ENCODE results near the gene MMP15.
"Not testable (repeated sequence)": the region's sequence is repeated elsewhere in the genome, so short reads cannot be mapped to it uniquely, and the experiment has no call there.

MMP15 gene

GRCh38 chr16:58025351-58026138, at the start of gene MMP15:
TSS of gene MMP15 (plus strand) at chr16:58025754. CDS start at chr16:58026351, 597 bp downstream.
- peak; percentile 43 to 66 for DNase-seq

DNA sequence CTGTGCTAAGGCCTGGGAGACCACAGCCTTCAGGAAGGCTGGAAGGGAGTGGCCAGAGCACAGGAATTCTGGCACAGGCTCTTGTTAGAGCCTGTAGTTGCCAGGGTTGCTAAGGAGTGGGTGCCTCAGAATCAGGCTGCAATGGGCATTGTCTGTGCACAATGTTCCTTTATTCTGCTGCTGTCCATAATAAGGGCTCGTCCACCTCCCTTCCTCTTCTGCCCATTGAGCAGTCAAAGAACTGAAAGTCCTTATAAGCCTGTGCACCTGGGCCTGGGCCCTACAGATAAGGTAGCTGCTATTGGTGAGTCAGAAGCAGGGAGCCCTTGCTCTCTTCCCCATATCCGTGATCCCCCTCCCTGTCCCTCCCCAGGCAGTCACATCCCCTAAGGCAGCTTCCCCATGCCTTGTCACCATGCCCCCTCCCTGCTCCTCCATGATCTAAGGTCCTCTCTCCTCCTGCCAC, 49.2 kb upstream of the MMP15 start:
- no peak for DNase-seq

- no peak for DNase-seq
Measured at GRCh38 chr16:57977418-57978069, 48.0 kb upstream of the MMP15 start.

DNA sequence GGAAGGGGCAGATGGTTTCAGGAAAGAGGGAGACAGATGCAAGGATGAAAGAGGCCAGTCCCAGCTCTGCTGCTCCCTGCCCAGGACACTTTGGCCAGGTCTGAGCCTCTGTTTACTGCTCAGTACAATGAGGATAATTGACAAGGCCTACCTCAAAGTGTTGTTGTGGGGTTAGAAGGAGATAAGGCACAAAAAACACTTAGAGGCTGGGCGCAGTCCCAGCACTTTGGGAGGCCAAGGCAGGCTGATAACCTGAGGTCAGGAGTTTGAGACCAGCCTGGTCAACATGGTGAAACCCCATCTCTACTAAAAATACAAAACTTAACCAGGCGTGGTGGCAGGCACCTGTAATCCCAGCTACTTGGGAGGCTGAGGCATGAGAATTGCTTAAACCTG, 47.5 kb upstream of the MMP15 start:
- not testable (repeated sequence) for DNase-seq

DNA sequence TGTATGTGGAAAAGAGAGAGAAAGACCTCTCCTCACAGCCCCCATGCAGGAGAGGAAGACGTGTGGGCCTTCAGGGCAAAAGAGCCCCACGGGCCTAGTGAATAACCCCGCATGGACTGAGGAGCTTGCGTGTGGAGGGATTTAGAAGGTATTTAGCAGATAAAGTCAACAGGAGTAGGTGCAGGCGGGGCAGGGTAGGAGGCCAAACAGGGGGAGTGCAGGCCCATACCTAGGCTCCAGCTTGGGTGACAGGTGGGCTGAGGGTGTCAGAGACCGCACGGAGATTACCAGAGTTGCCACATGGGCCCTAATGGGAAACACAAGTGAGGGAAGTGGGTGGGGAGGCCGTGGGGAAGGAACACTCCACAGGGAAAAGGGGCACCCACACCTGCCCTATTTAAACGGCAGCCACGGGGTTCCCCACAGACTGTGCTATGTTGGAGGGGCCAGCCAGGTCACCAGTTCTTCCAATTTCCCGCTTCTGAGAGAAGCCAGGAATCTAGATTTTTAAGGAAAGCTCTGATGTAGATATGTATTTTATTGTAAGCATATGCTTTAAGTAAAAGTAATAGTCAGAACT, 46.5 kb upstream of the MMP15 start:
- DNase-seq: no peak

- no peak for DNase-seq
Measured at GRCh38 chr16:57981636-57982035, 43.9 kb upstream of the MMP15 start.

DNA sequence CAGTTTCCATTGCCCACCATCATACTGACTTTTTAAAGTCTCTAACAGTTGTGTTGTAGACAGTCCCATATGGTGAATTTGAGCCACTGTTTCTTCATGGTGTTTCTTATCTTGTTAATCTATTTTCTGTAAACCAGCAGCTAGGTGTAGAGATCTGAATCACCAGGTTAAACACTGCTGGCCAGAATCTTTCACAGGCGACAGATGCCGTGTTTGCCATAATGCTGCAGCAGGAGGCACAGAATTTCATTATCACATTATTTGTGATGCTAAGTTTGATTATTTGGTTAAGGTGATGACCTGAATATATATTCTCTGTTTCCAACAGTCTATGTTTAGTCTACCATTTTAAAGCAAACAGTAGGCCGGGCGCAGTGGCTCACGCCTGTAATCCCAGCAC, 43.2 kb upstream of the MMP15 start:
- no peak for DNase-seq

DNA sequence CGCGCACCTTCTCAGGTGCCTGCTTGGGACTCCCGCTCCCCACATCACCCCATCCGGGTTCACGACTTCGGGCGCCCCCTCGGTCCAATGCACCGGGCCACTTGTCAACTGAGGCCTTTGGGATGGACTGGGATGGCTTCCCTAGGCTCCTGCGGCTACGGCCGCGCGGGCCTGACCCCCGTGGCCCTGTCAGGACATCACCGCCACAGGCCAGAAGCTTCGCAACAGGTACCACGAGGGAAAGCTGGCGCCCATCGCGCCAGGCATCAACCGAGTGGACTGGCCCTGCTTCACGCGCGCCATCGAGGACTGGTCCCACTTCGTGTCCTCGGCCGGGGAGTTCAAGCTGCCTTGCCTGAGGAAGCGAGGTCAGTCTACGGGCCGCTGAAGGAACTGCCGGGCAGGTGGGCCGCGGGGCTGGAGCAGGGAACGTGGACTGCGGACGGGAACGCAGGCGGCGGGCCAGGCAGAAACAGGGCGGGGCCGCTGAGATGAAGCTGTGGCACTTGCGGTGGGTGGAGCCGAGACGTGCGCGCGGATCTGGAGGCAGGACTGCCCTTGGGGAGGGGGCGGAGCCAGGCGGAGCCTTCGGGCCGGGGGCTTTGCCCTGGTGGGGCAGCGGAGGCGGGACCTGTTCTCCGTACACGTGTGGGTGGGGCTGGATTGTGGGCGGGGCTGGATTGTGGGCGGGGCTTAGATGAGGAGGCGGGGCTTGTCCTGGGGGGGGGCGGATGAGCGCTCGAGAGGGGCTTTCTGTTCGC, 40.9 kb upstream of the MMP15 start:
- peak; percentile 94 to 95 for DNase-seq

DNA sequence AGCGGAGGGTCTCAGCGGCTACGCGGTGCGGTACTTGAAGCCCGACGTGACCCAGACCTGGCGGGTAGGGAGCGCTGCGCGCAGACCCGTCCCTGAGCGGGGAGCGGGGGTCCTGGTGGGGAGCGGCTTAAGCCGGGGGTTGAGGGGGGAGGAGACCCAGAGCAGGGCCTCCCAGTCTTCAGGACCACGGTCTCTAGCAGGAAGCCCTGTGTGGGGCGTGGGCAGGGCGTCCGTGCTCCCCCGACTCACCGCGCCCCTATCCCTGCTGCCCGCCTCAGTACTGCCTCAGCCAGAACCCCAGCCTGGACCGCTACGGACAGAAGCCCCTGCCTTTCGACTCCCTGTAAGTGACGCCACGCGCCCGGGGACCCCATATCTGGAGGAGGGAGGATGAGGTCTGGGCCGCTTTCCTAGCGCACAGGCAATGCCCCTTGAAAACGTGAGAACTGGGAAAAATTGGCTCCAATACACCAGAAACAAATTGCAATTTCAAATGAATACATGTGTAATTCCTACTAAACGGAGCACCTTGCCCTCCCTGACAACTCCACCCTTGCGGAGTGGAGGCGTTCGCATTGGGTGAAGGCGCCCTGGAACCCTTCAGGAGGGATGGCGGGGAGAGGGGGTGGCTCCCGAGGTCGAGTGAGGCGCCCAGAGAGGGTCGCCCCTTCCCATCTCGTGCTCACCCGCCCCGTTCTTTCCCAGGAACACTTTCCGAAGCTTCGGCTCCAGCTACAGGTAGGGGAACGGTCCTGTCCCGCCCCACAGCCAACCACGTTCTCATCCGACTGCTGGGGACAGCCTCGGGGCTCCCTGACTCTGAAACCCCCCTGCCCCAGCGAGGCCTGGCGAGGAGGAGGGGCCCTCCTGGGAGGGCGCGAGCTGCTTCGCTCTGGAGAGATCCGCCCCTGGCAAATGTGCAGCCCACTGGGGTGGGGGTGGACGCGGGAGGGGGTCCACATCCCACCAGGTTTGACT, 40.1 kb upstream of the MMP15 start:
- DNase-seq: no peak

- no peak for DNase-seq
Measured at GRCh38 chr16:57986196-57986595, 39.4 kb upstream of the MMP15 start.

DNA sequence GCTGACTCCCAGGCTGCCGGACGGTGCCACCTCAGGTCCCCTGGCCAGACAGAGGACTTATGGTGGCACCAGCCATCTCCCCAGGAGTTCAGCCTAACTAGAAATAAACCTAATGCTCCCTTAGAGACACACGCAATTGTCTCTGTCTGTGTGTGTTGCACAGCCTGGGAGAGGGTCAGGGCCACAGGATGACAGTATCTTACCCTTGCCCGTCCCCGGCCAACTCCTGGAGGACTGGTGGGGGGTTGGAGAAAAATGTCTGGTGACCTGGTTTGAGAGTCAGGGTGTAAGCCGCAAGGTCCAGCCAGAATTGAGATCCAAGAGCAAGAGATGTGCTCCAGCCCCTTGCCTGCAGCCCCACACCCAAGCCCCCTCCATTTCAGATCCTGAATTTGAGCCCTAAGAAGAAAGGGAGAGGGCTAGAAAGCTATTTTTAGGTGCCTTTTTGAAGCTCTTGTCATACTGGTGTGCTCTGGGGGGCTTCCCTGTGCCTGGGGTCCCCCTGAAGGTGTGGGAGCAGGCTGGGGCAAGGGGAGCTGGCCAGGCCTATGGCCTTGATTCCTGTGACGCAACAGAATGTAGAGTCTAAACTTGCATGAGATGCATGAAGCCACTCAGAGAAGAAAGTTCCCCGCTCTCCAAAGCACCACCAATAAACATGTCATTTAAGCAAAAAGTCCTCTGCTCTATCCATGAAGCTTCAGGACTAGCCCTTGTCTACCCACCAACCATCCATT, 37.9 kb upstream of the MMP15 start:
- no peak for DNase-seq

- DNase-seq: no peak
Measured at GRCh38 chr16:57988929-57989328, 36.6 kb upstream of the MMP15 start.

GRCh38 chr16:57991551-57992059, 33.9 kb upstream of the MMP15 start:
- no peak for DNase-seq

GRCh38 chr16:57992084-57992483, 33.5 kb upstream of the MMP15 start:
- DNase-seq: no peak

DNA sequence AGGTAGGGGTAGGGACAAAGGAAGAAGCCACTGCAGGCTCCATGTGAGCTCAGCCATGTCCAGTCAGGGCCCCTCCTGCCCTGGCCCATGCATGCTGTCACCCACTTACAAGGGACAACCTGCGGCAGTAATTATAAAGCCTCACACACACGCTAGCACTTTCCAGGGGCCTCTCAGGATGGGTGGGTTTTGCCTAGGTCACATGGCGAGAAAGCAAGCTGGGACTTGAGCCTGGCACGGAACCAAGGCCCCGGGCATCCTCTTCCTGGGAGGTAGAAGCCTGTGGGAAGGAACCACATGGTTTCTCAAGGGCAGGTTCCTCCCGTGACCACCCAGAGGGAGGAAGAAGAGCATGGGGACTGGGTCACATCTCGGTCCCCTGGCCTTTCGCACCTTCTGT, 32.1 kb upstream of the MMP15 start:
- DNase-seq: no peak

- no peak for DNase-seq
Measured at GRCh38 chr16:57993897-57994296, 31.7 kb upstream of the MMP15 start.

DNA sequence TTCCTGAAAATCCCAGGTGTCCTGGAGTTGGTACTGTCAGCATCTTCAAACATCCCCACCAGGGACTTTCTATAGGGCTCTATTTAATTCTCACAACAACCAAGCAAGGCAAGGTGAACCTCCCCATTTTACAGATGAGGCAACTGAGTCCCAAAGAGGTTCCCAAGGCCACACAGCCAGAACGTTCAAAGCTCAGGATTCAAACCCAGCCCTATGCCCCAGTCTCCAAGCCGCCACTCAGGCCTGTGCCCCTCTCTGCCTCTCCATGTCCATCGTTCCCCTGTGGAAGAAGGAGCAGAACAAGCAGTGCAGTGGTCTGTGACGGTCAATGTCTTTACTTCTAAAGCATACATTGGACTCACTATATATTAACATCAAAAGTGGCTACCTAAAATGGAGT, 31.2 kb upstream of the MMP15 start:
- no peak for DNase-seq

GRCh38 chr16:57994778-57995177, 30.8 kb upstream of the MMP15 start:
- DNase-seq: peak; percentile 57 to 66

DNA sequence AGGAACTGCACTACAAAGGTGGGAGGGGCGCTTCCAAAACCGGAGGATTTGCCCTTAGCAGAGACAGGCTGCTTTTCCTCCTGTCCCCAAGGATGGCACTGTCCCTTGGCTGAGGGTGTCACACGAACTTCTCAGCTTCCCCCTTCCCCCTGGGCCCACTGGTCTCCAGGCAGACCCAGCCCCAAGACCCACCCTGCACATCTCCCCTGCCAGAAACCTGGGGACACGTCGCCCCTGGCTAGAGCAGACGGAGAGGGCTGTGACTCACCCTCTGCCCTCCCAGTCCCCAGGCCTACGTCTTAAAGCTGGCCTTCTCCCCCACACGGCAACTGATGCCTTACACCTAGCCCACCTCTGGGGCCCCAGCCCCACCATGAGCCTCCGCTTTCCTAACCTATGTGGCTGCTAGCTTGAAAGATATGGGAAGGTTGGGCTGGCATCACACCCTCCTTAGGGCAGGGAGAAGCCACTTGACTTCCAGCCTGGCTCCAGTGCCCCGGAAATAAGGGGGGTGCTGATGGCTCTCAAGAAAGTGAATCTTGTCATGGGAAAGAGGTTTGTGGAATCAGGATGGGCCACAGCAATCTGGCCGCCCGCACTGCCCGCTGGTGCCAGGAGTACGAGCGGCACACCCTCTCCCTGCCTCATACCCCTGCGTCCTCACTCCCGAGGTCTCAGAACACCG, 29.7 kb upstream of the MMP15 start:
- DNase-seq: no peak

DNA sequence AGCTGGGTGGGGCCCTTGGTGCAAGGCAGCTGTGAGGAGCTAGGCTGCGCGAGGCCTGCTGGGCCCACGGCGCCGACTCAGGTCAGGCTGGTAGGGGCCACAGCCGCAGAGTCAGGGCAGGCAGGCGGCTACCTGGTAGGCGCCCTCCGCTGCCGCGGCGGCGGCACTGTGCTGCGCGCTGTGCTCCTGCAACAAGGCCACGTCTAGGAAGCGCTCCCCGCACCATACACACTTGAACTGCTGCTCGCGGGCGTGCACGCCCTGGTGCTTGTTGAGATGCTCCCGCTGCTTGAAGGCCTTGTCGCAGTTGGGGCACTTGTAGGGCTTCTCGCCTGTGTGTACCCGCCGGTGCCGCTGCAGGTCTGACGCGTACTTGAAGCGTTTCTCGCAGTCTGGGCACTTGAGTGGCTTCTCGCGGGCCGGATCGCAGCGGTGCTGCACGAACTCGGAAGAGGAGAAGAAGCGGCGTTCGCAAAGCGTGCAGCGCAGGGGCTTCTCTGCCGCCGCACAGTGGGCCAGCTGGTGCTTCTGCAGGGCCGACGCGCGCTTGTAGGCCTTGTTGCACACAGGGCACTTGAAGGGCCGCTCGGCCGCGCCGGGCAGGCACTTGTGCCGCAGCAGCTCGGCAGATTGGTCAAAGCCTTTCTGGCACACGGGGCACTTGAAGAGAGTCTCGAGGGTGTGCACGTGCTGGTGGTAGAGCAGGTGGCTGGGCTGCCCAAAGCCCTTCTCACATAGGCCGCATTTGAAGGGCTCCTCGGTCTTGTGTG, 29.0 kb upstream of the MMP15 start:
- no peak for DNase-seq
